ENCODE measurements around the gene ADAMTS17.

Gene ADAMTS17

DNA sequence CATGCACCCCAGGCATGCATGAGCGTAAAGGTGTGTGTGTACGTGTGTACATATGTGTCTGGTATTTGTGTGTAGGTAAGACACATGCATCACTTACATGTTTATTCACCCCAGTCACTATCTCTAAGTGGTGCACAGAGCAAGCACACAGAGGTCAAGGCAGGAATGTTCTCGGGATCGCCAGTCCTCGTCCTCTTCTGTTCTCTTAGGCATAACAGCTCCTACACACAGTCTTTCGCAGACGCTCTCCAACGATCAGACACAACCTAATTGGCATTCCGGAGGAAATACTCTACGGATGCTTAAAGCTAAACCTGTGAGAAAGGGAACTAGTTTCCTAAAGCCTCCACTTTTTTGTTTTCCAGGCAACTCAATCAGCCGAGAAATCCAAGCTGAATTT, 95.9 kb downstream of the ADAMTS17 start:
- no peak for DNase-seq

DNA sequence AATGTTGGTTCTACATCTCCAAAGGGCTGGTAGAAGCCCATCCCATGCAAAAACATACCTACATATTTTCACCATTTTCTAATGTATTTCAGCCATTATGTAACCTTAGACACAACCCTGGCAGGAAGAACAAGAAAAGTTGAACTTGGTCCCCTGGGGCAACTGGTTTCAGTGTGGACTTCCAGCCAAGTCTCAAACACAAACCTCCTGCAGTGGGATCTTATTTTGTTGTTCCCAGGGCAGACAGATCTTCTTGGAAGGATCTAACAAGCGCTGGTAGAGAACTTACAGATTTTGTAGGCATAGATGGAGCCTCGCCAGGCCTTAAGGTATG, 96.3 kb downstream of the ADAMTS17 start:
- DNase-seq, result no peak

DNA sequence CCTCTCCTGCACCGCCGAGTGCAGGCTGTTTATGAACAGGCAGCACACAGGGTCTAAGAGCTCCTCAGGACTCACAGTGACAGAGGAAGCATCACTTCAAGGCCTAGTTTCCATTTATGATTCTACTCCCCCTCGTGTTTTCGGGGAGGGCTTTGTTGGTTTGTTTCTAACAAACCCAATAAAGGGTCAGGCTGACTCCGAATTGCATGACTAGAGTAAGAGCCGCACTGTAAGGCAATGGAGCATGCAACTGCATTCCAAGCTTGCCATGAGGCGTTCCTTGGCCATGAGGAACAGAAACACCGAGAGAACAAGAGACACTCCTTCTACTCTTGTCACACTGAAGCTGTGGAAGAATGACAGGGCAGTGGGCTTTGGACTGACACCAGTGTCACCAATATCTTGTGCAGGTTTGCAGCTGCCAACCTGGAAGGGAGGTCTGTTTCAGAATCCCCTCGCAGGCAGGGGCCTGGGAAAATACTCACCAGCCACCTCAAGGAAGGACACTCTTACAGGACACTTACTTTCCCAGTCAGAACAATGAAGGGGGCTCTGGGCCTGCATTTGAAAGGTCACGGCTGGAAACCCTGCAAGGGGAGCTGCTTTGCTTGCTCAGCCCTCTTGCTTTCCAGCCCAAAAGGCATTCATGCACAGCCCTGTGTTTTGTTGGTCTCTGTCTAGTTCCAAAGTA, 96.8 kb downstream of the ADAMTS17 start:
- no peak for DNase-seq

DNA sequence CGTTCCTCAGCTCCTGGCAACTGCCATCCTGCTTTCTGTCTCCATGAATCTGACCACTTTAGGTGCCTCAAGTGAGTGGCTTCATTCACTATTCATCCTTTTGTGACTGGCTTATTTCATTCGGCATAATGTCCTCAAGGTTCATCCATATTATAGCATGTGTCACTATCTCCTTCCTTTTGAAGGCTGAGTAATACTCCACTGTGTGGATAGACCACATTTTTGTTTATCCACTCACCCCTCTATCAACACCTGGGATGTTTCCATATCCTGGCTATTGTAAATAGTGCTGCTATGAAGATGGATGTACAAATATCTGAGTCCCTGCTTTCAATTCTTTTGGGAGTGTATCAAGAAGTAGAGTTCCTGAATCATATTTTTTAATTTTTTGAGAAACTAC, 98.8 kb downstream of the ADAMTS17 start:
- no peak for DNase-seq

DNA sequence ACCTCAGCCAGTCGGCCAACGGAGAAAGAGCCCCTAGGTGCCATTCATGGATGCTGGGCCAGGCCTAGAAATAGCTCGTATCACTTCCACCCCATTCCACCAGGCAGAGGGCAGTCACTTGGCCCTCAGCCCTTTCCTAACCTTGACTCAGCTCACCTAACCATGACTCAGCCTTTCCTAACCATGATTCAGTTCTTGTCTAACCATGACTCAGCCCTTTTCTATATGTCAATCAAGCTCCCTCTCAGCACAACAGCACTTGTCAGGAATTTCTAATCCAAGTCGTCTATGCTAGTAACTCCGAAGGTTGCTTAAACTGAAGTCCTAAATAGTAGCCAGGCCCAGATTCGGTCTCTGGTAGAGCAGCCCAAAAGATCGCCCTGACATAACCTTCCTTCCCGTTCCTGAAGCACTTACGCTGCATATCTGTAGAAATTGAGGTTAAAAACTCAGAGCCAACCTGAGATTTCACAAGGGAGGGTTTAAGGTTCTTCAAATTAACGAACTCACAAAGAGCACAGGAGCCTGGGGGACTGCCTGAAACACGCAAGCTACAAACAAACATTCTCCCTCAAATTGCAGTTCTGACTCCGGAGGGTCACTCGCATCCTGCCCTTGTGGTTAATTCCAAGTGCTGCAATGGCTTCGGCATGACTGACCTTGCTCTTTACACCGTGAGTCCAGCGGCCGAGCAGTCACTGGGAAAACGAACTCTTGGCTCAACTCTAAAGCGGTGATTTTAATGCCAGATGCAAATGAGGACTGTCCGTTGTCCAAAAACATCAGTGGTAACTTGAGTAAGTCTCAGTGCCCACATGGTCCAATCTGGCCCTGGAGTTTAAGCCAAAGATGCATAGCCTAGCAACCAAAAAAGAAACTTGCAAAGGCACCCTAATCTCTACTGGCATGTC, 99.9 kb downstream of the ADAMTS17 start:
- DNase-seq, result no peak

DNA sequence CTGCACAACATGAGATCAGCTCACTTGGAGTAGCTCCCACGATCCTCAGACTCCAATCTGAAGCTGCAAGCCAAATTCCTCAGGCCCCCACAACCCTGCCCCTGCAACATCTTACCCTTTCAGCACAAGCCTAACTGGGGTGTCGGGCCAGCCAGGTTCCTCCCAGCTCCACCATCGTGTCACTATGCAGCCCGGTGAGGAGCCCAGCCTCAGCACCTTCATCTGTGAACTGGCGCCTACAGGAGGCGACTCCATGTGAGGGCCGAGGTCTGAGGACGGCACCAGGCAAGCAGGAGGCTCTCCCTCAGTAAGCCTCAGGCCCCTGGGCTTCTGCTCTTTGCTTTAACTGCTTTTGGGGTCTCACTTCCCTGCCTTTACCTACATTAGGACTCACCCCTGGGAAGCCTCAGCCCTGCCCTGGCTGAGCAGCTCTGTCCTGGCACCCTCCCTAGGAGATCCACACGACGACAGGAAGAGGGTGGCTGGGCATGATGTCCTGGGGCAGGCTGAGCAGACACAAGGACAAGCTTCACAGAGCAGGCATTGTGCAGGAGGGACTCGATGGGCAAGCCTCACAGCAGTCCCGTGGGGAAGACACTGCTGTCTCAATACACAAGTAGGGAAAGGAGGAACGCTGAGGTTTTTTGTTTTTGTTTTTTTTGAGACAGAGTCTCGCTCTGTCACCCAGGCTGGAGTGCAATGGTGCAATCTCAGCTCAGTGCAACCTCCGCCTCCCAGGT, 104.6 kb downstream of the ADAMTS17 start:
- no peak for DNase-seq

DNA sequence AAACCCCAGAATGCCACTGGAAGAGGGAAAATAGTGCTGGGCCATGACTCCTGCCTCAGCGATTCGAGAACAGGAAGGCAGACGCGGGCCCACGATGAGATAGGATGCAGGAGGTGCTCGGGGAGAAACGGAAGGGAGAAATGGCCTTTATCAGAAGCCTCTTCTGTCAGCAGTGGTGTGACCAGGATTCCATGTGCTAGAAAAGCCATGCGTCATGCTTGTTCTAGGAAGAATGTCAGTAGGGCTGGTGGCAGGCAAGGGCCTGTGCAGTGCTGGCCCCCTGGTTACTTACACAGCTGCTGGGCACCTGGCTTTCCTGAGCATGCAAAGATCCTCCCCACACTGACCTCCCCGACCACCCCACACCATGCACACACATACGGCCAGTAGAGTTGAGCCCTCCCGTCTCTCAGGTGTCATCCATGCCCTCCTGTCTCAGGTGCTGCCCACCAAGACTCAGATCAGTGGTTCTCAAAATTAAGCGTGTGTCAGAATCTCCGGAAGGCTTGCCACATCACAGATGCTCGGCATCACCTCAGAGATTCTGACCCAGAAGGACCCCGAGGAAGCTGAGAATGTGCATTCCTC, 106.7 kb downstream of the ADAMTS17 start:
- DNase-seq, result no peak

DNA sequence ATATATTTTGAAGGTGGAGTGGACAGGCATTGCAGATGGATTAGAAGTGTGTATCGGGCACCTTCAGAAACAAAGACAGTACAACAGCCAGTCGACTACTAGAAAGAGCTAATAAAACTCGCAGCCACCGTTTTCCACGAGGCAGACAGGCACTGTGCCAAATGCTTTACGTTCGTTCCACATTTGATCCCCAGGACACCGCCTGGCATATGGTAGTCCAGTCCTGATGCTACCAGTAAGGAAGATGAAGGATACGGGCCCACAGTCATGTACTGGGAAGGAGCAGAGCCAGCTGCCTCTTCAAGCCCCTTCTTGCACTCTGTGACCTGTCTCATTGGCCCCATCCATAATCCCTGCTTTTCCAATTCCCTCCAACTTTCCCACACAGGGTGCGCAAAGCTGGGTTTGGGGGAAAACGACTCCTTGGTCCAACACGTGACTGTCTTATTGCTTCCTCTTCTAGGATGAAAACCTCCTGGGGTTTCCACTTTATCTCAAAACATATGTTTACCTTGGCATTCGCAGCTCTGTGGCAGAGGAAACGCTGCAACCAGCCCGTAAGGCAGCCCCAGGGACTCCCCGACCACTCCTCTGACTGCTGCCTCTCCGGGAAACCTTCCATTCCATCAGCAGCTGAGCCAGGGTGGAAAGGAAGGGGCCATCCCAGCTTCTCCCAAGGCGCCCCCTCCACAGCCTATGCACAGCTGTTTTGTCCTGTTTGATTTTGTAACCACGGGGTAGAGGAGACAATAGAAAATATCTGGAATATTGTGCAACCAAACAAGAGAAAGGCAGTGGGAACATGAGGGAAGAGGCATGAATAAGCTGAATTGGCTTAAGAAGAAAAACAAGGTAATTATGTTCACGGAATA, 107.4 kb downstream of the ADAMTS17 start:
- DNase-seq, result no peak

DNA sequence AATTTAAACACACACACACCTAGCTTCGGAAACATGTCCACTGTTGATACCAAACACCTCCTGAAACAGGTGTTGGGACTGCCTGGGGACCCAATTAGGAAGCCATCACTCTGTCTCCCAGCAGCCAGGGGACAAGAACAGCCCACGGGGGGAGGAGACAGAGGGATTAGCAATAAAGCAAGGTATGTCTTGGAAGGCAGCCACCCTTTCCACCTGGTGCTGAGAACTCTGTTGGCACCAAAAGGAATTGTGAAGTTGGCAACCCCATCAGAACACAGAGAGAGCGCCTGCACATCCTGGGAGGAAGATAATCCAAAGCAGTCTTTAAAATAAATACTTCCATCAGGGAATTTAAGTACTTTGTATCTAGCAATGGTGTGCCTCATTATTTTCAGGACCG, 111.0 kb downstream of the ADAMTS17 start:
- no peak for DNase-seq

DNA sequence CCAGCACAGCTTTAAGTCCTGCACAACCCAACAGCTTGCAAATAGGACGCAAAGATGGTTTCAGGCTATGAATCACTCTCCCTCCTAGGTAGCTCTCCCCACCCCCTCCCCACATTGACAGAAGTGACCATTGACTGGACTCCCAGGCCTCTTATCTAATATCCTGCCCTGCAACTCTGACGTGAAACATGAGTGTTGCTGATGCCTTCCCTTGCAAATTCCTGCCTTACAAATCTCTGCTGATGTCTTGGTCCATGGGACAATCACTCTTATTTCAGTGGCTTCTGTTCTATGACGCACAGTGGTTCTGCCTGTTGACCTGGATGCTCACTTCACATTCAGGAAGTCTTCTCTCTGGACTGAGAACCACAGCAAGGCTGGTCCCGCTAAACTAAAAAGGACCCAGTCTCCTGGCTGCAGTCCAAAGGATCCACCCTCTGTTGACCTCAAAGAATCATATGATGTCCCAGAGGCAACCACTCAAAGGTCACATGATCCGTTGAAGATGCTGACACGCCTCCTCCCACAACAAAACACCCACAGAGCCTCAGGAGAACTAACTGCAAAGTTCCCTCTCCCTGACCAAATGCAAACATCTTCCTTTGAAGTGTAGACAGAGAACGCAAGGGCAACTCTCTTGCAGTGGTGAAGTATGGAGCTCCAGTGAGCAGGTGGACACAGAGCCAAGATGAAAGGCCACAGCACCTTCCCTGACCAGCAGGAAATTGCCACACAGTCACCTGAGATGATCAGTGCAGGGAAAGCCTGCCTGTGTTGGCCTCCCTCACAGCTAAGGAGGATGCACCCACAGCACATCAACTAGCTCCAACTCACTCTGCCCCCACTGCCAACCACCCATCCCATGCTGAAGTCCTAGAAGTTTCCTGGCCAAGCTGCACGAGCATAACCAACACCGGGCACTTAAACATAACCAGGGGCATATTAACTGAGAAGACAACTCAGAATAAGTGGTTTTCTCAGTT, 112.3 kb downstream of the ADAMTS17 start:
- no peak for DNase-seq

DNA sequence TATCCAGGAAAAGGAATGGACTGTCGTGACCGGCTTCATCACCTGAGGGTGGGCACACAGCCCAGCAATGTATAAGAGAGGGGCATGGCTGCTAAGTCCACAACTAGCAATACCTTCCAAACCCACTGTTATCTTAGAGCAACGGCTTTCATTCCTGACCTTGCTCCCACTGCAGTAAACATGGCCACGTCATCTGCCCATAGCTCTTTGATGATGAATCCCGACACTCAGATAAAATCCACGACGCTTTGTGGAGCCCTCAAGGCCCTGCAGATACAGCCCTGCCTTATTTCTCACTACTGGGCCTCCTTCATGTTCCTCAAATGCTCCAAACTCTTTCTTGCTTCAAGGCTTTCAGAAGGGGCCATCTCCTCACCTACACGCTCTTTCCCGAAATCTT, 114.0 kb downstream of the ADAMTS17 start:
- no peak for DNase-seq

DNA sequence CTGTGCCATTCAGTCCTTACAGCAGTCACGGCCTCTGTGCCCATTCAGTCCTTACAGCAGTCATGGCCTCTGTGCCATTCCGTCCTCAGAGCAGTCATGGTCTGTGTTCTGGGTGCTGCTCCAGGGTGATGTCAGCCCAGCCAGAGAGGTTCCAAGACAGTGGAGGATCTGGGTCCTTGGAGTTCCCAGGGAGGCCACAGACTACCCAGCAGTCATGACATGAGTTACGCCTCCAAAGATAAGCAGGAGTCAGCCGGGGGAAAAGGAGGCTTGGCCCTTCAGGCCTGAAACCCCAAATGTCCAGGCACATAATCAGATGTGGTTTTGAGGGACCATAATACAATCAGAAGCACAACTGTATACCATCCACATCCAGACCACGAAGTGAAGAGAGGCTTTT, 115.7 kb downstream of the ADAMTS17 start:
- no peak for DNase-seq

DNA sequence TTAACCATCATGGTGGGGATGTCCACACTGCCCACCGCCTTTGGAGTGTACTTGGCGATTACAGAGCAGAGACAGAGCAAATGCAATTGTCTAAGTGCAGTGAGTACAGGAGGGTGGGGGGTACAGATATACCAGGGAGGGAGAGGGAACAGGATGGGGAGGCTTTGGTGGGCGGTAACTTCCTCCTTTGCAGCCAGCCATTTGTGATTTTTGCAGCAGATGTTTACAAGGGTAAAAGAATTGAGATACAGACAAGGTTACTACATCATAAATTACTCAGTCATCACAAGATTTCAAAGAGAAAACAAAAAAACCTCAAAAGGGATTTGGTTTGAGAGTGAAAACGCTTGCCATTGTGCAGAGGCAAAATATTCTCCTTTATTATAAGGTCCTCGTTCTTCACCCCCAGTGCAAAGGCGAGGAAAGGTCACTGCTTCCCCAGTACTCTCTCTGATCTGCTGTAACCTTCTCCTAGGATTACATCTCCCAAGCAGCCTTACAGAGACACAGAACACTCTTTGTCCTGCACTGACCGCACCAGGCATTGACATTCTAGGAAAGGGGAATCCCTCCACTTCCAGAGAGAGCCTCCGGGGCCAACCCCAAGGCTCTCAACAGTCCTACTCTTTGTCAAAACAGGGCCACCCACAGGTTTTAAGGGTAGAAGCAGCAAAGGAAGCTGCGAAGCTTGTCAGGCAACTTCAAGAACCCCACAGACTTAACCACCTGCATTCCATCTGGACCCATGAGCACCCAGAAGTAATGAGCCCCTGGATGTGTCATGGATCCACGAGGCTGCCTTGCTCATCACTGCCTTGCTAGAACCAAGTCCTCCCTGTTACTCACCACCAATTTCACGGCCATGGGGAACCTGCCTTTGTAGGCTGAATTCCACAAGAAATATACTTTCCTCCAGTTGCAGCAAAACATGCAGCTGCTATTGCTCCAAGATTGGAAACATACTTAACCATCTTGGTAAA, 117.3 kb downstream of the ADAMTS17 start:
- no peak for DNase-seq

DNA sequence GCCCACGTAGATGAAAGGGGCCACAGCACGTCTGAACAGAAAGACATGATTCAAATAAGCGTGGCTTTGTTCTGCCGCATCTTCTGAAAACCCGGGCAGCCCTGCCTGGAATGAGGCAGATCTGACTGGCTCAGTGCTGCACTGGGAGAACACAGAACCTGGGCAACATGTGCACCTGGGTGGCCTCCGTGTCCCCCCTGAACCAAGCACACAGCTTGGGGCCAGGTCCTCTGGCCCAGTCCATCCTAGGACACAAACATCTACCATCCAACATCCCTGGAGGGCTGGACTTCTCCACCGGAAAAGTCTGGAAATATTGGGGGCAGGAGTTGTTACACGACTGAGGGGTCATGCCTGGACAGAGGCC, 119.4 kb downstream of the ADAMTS17 start:
- no peak for DNase-seq

DNA sequence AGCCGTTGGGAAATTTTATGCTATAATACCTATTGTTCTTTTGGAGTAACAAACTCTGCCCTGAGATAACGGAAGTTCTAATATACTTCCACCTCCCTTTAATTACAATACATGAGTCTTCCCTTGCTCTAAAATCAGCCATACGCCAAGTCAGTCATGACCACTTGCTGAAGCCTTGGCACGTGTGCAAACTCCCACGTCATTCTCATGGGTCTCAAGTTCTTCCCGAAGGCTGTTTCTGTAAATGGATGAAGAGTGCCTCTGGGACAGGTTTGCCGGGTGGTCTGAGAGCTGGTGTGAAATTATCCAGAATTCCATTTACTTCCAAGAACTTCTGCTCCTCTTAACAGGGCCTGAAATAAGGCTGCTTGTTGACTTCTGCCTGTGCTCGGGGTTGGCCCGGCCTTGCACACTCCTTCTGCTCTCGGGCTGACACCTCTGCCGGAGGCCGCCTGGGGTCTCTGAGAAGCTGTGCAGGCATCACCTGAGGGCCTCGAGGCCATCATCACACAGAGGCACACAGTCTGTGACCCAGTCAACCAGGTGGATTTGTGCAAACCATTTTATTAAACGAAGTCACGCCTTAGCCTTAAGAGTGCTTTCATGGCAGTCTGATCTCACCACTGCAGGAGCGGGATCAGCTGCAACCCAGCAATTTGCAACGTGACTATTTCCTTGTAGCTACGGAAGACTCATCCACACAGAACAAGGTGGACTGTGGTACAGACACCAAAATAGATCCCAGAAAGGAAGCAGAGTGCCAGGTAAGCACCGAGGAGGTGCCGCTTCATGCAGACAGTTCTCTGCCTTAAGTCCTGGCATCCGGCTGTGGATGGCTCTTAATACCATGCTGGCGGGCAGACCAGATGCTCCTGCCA, 120.1 kb downstream of the ADAMTS17 start:
- DNase-seq, result no peak

DNA sequence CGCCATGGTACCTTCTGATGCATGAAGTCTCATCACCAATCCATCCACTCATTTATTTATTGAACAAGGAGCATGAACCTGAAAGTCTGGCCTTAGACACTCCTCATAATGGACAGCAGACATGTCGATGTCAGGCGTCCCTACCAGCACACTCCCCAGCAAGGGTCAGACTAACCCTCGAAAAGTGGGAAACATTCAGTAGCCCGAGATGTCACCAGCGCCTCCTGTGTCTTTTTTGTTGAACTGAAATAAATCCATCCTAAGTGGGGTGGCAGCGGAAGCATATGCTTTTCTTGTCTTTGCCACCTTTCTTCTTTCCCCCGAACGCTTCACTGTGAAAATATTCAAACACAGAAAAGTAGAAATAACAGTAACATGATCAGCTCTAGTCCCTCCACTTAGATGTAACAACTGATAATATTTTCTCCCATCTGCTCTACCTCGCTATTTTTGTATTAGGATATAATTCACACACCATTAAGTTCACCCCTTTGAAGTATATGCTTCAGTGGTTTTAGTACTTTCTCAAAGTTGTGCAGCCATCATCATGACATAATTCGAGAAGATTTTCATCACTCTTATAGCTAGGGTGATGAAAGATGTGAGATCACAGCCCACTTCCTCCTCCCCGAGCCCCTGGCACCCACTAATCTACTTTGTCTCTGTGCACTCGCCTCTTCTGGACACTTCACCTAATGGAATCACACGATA, 121.6 kb downstream of the ADAMTS17 start:
- no peak for DNase-seq

DNA sequence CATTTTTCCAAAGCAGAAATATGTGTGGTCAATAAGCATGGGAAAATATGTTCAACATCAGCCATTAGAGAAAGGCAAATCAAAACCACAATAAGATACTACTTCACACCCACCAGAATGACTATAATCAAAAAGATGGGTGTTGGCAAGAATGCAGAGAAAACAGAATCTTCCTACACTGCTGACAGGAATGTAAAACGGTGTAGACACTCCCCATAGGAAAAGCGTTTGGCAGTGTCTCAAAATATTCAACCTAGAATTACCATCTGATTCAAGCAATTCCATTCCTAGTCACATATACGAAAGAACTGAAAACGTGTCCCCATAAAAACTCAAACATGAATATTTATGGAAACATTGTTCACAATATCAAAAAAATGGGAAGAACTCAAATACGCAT, 123.3 kb downstream of the ADAMTS17 start:
- no peak for DNase-seq

DNA sequence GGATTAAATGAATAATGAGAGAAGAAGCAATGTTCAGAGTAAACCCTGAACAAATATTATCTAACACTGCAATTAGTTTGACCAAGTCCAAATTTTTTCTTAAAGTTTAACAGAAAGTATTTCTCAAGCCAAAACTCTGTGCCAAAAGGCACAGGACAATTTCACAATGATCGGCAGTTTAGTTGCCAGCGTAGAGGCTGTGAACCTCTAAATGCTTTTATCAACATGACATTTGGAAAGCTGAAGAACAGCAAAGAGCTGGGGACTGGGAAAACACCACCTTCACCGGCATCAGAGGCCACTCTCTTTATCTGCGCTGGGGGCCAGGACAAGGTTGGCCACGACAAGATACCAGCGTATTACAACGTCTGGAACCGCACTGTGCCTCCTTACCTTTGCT, 125.6 kb downstream of the ADAMTS17 start:
- no peak for DNase-seq
